ENCODE data around the gene FKBP1C.

The FKBP1C gene

GRCh38 chr6:63245909-63246308 lies 34.6 kb downstream of the FKBP1C start:
- TF ChIP-seq FOXP2 (optimal IDR thresholded peaks at IDR 0.05; ENCODE audit: control extremely low read depth, extremely low read length, insufficient read depth) (no peak), POLR2AphosphoS5 (IDR thresholded peaks at IDR 0.05; ENCODE audit: borderline replicate concordance, low read depth, low read length) (no peak), EZH2 (IDR thresholded peaks at IDR 0.05) (no peak)
- no peak for DNase-seq (ENCODE audit: low read depth, low spot score)
- no peak overlapping the region for H3K4me3 ChIP-seq
- no peaks in the 10 kb centered on the region for H3K36me3 ChIP-seq (ENCODE audit: insufficient read depth, low read length)
- H3K9me3 ChIP-seq (ENCODE audit: low read depth, low read length), result no peaks in the 10 kb centered on the region
- H3K27ac ChIP-seq, result no peak overlapping the region
- H3K9ac ChIP-seq (ENCODE audit: insufficient read length), result no peak overlapping the region

- TF ChIP-seq EZH2 (IDR thresholded peaks at IDR 0.05) (no peak), FOXP2 (optimal IDR thresholded peaks at IDR 0.05; ENCODE audit: control extremely low read depth, extremely low read length, insufficient read depth) (no peak), POLR2AphosphoS5 (IDR thresholded peaks at IDR 0.05; ENCODE audit: borderline replicate concordance, low read depth, low read length) (no peak)
- Histone ChIP-seq H3K4me3 (no peak overlapping the region), H3K9ac (ENCODE audit: insufficient read length) (no peak overlapping the region), H3K36me3 (ENCODE audit: insufficient read depth, low read length) (no peaks in the 10 kb centered on the region), H3K27ac (no peak overlapping the region), H3K9me3 (ENCODE audit: low read depth, low read length) (no peaks in the 10 kb centered on the region)
- DNase-seq (ENCODE audit: low read depth, low spot score), result no peak
These were observed 35.3 kb downstream of the FKBP1C start for GRCh38 chr6:63246581-63246980.

GRCh38 chr6:63249875-63250482 lies 38.7 kb downstream of the FKBP1C start:
- H3K4me3 ChIP-seq, result no peak overlapping the region
- TF ChIP-seq POLR2AphosphoS5 (IDR thresholded peaks at IDR 0.05; ENCODE audit: borderline replicate concordance, low read depth, low read length) (no peak), EZH2 (IDR thresholded peaks at IDR 0.05) (no peak), FOXP2 (optimal IDR thresholded peaks at IDR 0.05; ENCODE audit: control extremely low read depth, extremely low read length, insufficient read depth) (no peak)
- no peak for DNase-seq (ENCODE audit: low read depth, low spot score)
- no peaks in the 10 kb centered on the region for H3K36me3 ChIP-seq (ENCODE audit: insufficient read depth, low read length)
- H3K9me3 ChIP-seq (ENCODE audit: low read depth, low read length), result no peaks in the 10 kb centered on the region
- H3K9ac ChIP-seq (ENCODE audit: insufficient read length), result no peak overlapping the region
- H3K27ac ChIP-seq, result no peak overlapping the region

- no peak for DNase-seq (ENCODE audit: low read depth, low spot score)
- Histone ChIP-seq H3K27ac (no peak overlapping the region), H3K4me3 (no peak overlapping the region), H3K9me3 (ENCODE audit: low read depth, low read length) (no peaks in the 10 kb centered on the region), H3K9ac (ENCODE audit: insufficient read length) (no peak overlapping the region), H3K36me3 (ENCODE audit: insufficient read depth, low read length) (no peaks in the 10 kb centered on the region)
- TF ChIP-seq EZH2 (IDR thresholded peaks at IDR 0.05) (no peak), POLR2AphosphoS5 (IDR thresholded peaks at IDR 0.05; ENCODE audit: borderline replicate concordance, low read depth, low read length) (no peak), FOXP2 (optimal IDR thresholded peaks at IDR 0.05; ENCODE audit: control extremely low read depth, extremely low read length, insufficient read depth) (no peak)
These were observed 47.9 kb downstream of the FKBP1C start for GRCh38 chr6:63259153-63259552.

- Histone ChIP-seq H3K4me3 (no peak overlapping the region), H3K9ac (ENCODE audit: insufficient read length) (no peak overlapping the region), H3K27ac (no peak overlapping the region), H3K9me3 (ENCODE audit: low read depth, low read length) (no peaks in the 10 kb centered on the region), H3K36me3 (ENCODE audit: insufficient read depth, low read length) (no peaks in the 10 kb centered on the region)
- no peak for TF ChIP-seq FOXP2 (optimal IDR thresholded peaks at IDR 0.05; ENCODE audit: control extremely low read depth, extremely low read length, insufficient read depth)
- no peak for TF ChIP-seq POLR2AphosphoS5 (IDR thresholded peaks at IDR 0.05; ENCODE audit: borderline replicate concordance, low read depth, low read length)
- TF ChIP-seq EZH2 (IDR thresholded peaks at IDR 0.05), result no peak
- DNase-seq (ENCODE audit: low read depth, low spot score), result no peak
These were observed 50.6 kb downstream of the FKBP1C start for GRCh38 chr6:63261820-63262219.
